ENCODE measurements around the gene DDX39A. TPM values are rescaled to one million over a fixed set of nuclear protein-coding genes. Genes with fewer than 3 reads are reported as not detected.
A peak's percentile ranks its signal among the peaks of the same experiment; 100 is the strongest.

Gene DDX39A
- total RNA-seq, 4 donors from 2014 or later, result 31.4 to 55.5 (median 43.4) TPM

DNA sequence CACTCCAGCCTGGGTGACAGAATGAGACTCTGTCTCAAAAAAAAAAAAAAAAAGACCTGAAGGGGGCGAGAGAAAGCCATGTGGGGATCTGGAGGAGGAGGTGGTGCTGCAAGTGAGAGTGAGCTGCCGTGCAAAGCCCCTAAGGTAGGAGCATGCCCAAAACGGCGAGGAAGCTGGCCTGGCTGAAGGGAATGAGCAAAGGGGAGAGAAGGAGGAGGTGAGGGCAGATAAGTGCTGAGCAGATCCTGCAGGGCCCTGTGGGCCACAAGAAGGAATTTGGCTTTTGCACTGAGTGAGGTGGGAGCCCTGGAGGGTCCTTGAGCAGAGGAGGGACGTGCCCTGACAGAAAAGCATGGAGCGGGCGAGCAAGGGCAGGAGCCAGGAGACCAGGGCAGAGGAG lies 57.3 kb downstream of the DDX39A start:
- Histone ChIP-seq H3K4me3 (no peak overlapping the region), H3K36me3 (no peaks in the 10 kb centered on the region), H3K27me3 (no peaks in the 10 kb centered on the region), H3K27ac (peak overlapping the region in 1 of 4 donors; percentile 82), H3K4me1 (peaks cover 4 to 39% (median 8%) of the 10 kb centered on the region in 3 donors), H3K9me3 (no peaks in the 10 kb centered on the region)
- 31 to 43% methylated on average over 5 to 7 of the region's 7 CpGs for whole genome bisulfite sequencing, 2 donors (ENCODE audit: low coverage in 1 of 2)
- no peak for ATAC-seq
- TF ChIP-seq POLR2A (IDR thresholded peaks at IDR 0.05), result no peak
- TF ChIP-seq POLR2AphosphoS5 (IDR thresholded peaks at IDR 0.05), result no peak
- TF ChIP-seq, protein P1, sequence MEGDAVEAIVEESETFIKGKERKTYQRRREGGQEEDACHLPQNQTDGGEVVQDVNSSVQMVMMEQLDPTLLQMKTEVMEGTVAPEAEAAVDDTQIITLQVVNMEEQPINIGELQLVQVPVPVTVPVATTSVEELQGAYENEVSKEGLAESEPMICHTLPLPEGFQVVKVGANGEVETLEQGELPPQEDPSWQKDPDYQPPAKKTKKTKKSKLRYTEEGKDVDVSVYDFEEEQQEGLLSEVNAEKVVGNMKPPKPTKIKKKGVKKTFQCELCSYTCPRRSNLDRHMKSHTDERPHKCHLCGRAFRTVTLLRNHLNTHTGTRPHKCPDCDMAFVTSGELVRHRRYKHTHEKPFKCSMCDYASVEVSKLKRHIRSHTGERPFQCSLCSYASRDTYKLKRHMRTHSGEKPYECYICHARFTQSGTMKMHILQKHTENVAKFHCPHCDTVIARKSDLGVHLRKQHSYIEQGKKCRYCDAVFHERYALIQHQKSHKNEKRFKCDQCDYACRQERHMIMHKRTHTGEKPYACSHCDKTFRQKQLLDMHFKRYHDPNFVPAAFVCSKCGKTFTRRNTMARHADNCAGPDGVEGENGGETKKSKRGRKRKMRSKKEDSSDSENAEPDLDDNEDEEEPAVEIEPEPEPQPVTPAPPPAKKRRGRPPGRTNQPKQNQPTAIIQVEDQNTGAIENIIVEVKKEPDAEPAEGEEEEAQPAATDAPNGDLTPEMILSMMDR (IDR thresholded peaks at IDR 0.05), result peak in 2 of 4 experiments; percentile 14 to 31
- TF ChIP-seq EP300 (IDR thresholded peaks at IDR 0.05), result no peak

Other genes starting within 250 kb of the DDX39A start
- 10 to 100 TPM; 13.3 to 47.9 (median 21.1) TPM for gene ADGRL1, start 213.2 kb downstream of the DDX39A start, total RNA-seq
- gene ADGRE5, start 37.9 kb downstream of the DDX39A start, total RNA-seq, result 10 to 100 TPM; 47.7 to 86.7 (median 66.1) TPM
- 100 to 1,000 TPM in 3 of 4 donors, 10 to 100 TPM in 1; 98.2 to 286 (median 139) TPM for gene PKN1, start 14.0 kb upstream of the DDX39A start, total RNA-seq
- gene PTGER1, start 56.0 kb upstream of the DDX39A start, total RNA-seq, result 1 to 10 TPM in 2 of 4 donors, under 1 TPM in 2; 0.23 to 4.6 (median 1.3) TPM
- gene GIPC1, start 76.8 kb upstream of the DDX39A start, total RNA-seq, result 100 to 1,000 TPM in 1 of 4 donors, 10 to 100 TPM in 3; 63.8 to 115 (median 78.3) TPM
- 10 to 100 TPM; 59.3 to 72.8 (median 68.2) TPM for gene DNAJB1, start 99.1 kb upstream of the DDX39A start, total RNA-seq
- 10 to 100 TPM; 21.3 to 27.2 (median 24.3) TPM for gene TECR, start 110.3 kb upstream of the DDX39A start, total RNA-seq
- 100 to 1,000 TPM; 251 to 393 (median 330) TPM for gene NDUFB7, start 152.7 kb upstream of the DDX39A start, total RNA-seq
- not detected for gene CLEC17A, start 163.7 kb upstream of the DDX39A start, total RNA-seq

Data from gastroesophageal sphincter (tissue), 4 donors.